ENCODE measurements around the gene RER1.

DNA sequence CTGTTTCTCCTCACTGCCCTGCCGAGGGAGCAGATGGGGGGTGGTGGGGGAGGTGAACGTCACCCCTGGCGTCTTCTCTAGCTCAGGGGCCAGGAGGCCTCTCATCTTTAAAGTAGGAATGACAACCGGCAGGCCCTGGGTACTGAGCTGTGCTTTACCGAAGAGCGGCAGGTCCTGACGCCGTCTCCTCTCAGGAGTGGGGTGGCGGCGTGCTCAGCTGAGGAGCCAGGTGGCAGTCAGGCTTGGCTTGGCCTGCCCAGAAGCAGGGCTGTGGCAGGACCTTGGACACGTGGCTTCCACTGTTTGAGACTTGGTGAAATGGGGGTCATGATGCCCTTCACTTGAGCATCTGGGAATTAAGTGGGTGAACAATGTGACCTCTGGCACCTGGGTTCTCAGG is 3.1 kb downstream of the RER1 start:
- TF ChIP-seq CTCF (conservative IDR thresholded peaks at IDR 0.05) (no peak), ZFX (IDR thresholded peaks at IDR 0.05) (no peak)

Measured in C4-2B (cell line).